ENCODE measurements around the gene NRXN3.

The NRXN3 gene

GRCh38 chr14:79690960-79691359 is 1520.8 kb downstream of the NRXN3 start:
- no peak overlapping the region for H3K4me3 ChIP-seq (ENCODE audit: low read depth, low read length)
- TF ChIP-seq CTCF (IDR thresholded peaks at IDR 0.05; ENCODE audit: low read depth, low read length, missing control alignments), result no peak

GRCh38 chr14:79693935-79694334 is 1523.8 kb downstream of the NRXN3 start:
- TF ChIP-seq CTCF (IDR thresholded peaks at IDR 0.05; ENCODE audit: low read depth, low read length, missing control alignments), result no peak
- no peak overlapping the region for H3K4me3 ChIP-seq (ENCODE audit: low read depth, low read length)
- DNase-seq (ENCODE audit: low read depth), result no peak

More at GRCh38 chr14:79690960-79691359, 1520.8 kb downstream of the NRXN3 start:
- no peak for DNase-seq (ENCODE audit: low read depth)

- DNase-seq (ENCODE audit: low read depth), result no peak
- H3K4me3 ChIP-seq (ENCODE audit: low read depth, low read length), result no peak overlapping the region
- TF ChIP-seq CTCF (IDR thresholded peaks at IDR 0.05; ENCODE audit: low read depth, low read length, missing control alignments), result no peak
Measured at GRCh38 chr14:79695307-79695706, 1525.1 kb downstream of the NRXN3 start.

GRCh38 chr14:79698298-79698711 is 1528.1 kb downstream of the NRXN3 start:
- no peak overlapping the region for H3K4me3 ChIP-seq (ENCODE audit: low read depth, low read length)
- TF ChIP-seq CTCF (IDR thresholded peaks at IDR 0.05; ENCODE audit: low read depth, low read length, missing control alignments), result no peak
- DNase-seq (ENCODE audit: low read depth), result no peak

- DNase-seq (ENCODE audit: low read depth), result no peak
- no peak for TF ChIP-seq CTCF (IDR thresholded peaks at IDR 0.05; ENCODE audit: low read depth, low read length, missing control alignments)
- no peak overlapping the region for H3K4me3 ChIP-seq (ENCODE audit: low read depth, low read length)
Measured at GRCh38 chr14:79699206-79699605, 1529.0 kb downstream of the NRXN3 start.

GRCh38 chr14:79701371-79701770 is 1531.2 kb downstream of the NRXN3 start:
- no peak for TF ChIP-seq CTCF (IDR thresholded peaks at IDR 0.05; ENCODE audit: low read depth, low read length, missing control alignments)
- no peak overlapping the region for H3K4me3 ChIP-seq (ENCODE audit: low read depth, low read length)
- DNase-seq (ENCODE audit: low read depth), result no peak

GRCh38 chr14:79702197-79702596 is 1532.0 kb downstream of the NRXN3 start:
- no peak for DNase-seq (ENCODE audit: low read depth)
- no peak for TF ChIP-seq CTCF (IDR thresholded peaks at IDR 0.05; ENCODE audit: low read depth, low read length, missing control alignments)
- H3K4me3 ChIP-seq (ENCODE audit: low read depth, low read length), result no peak overlapping the region
